Measurements from ENCODE around the gene MARCHF3. TPM values are rescaled to one million over a fixed set of nuclear protein-coding genes. Genes with fewer than 3 reads are reported as not detected.

Gene MARCHF3
- total RNA-seq, 1 donor from 2014 or later, result 21.9 TPM

- H3K4me3 Mint-ChIP-seq, result peak overlapping the region; percentile 4
- no peaks in the 10 kb centered on the region for H3K9me3 Mint-ChIP-seq
- peaks cover 64% of the 10 kb centered on the region for H3K4me1 Mint-ChIP-seq
- CTCF ChIA-PET, result no interaction called here
- peak; percentile 52 for ATAC-seq (ENCODE audit: low read depth)
- peak overlapping the region; percentile 42 for H3K27ac Mint-ChIP-seq
- no peaks in the 10 kb centered on the region for H3K36me3 Mint-ChIP-seq (ENCODE audit: low read depth)
- DNase-seq, result no peak
- POLR2A ChIA-PET, result interaction anchor here (1.0 kb wide), 1 partner anchor 67 kb away, joined by 4 read pairs; no protein-coding TSS in a partner anchor
- TF ChIP-seq, protein P1, sequence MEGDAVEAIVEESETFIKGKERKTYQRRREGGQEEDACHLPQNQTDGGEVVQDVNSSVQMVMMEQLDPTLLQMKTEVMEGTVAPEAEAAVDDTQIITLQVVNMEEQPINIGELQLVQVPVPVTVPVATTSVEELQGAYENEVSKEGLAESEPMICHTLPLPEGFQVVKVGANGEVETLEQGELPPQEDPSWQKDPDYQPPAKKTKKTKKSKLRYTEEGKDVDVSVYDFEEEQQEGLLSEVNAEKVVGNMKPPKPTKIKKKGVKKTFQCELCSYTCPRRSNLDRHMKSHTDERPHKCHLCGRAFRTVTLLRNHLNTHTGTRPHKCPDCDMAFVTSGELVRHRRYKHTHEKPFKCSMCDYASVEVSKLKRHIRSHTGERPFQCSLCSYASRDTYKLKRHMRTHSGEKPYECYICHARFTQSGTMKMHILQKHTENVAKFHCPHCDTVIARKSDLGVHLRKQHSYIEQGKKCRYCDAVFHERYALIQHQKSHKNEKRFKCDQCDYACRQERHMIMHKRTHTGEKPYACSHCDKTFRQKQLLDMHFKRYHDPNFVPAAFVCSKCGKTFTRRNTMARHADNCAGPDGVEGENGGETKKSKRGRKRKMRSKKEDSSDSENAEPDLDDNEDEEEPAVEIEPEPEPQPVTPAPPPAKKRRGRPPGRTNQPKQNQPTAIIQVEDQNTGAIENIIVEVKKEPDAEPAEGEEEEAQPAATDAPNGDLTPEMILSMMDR (IDR thresholded peaks at IDR 0.05), result no peak
- no peaks in the 10 kb centered on the region for H3K27me3 Mint-ChIP-seq
- intact Hi-C loops (cut with micrococcal nuclease), result loop anchor here (2.0 kb wide), 1 partner anchor 16 kb away; no protein-coding TSS in a partner anchor
Measured at GRCh38 chr5:126965061-126965475, 65.3 kb downstream of the MARCHF3 start.

- Mint-ChIP-seq H3K4me3 (no peak overlapping the region), H3K9me3 (no peaks in the 10 kb centered on the region), H3K36me3 (ENCODE audit: low read depth) (no peaks in the 10 kb centered on the region), H3K27me3 (no peaks in the 10 kb centered on the region), H3K4me1 (peaks cover 57% of the 10 kb centered on the region), H3K27ac (no peak overlapping the region)
- ChIA-PET POLR2A (no interaction called here), CTCF (no interaction called here)
- no peak for ATAC-seq (ENCODE audit: low read depth)
- intact Hi-C loops (cut with micrococcal nuclease), result loop anchor here (2.0 to 5.0 kb wide), 2 partner anchors 15 to 33 kb away; no protein-coding TSS in a partner anchor
- no peak for DNase-seq
- TF ChIP-seq, protein P1 (IDR thresholded peaks at IDR 0.05), result no peak
Measured at GRCh38 chr5:126963822-126964375, 66.5 kb downstream of the MARCHF3 start.

- intact Hi-C loops (cut with micrococcal nuclease), result loop anchor here (5.0 kb wide), 1 partner anchor 36 kb away; no protein-coding TSS in a partner anchor
- H3K27ac Mint-ChIP-seq, result no peak overlapping the region
- CTCF ChIA-PET, result no interaction called here
Measured at GRCh38 chr5:126961702-126962101, 68.7 kb downstream of the MARCHF3 start.

GRCh38 chr5:126961128-126961527, 69.2 kb downstream of the MARCHF3 start:
- Mint-ChIP-seq H3K4me3 (no peak overlapping the region), H3K27ac (no peak overlapping the region)
- intact Hi-C loops (cut with micrococcal nuclease), result loop anchor here (5.0 kb wide), 1 partner anchor 36 kb away; no protein-coding TSS in a partner anchor

More at GRCh38 chr5:126961702-126962101, 68.7 kb downstream of the MARCHF3 start:
- ATAC-seq (ENCODE audit: low read depth) (no peak), DNase-seq (no peak)
- Mint-ChIP-seq H3K36me3 (ENCODE audit: low read depth) (no peaks in the 10 kb centered on the region), H3K4me3 (no peak overlapping the region), H3K27me3 (no peaks in the 10 kb centered on the region), H3K9me3 (no peaks in the 10 kb centered on the region), H3K4me1 (peaks cover 50% of the 10 kb centered on the region)
- POLR2A ChIA-PET, result interaction anchor here (1.5 kb wide), 1 partner anchor 69 kb away, joined by 4 read pairs; the partner anchor contains the start of gene MARCHF3
- TF ChIP-seq, protein P1 (IDR thresholded peaks at IDR 0.05), result no peak

GRCh38 chr5:126959188-126959587, 71.2 kb downstream of the MARCHF3 start:
- Mint-ChIP-seq H3K27ac (no peak overlapping the region), H3K9me3 (no peaks in the 10 kb centered on the region), H3K36me3 (ENCODE audit: low read depth) (no peaks in the 10 kb centered on the region), H3K4me3 (no peak overlapping the region), H3K4me1 (peaks cover 33% of the 10 kb centered on the region), H3K27me3 (no peaks in the 10 kb centered on the region)
- intact Hi-C loops (cut with micrococcal nuclease), result no loop called here
- no peak for ATAC-seq (ENCODE audit: low read depth)
- TF ChIP-seq, protein P1 (IDR thresholded peaks at IDR 0.05), result no peak
- ChIA-PET CTCF (no interaction called here), POLR2A (interaction anchor here (0.6 kb wide), 1 partner anchor 15 kb away, joined by 4 read pairs; no protein-coding TSS in a partner anchor)
- DNase-seq, result no peak

More at GRCh38 chr5:126961128-126961527, 69.2 kb downstream of the MARCHF3 start:
- no peaks in the 10 kb centered on the region for H3K9me3 Mint-ChIP-seq
- H3K27me3 Mint-ChIP-seq, result no peaks in the 10 kb centered on the region
- H3K36me3 Mint-ChIP-seq (ENCODE audit: low read depth), result no peaks in the 10 kb centered on the region
- ATAC-seq (ENCODE audit: low read depth) (no peak), DNase-seq (no peak)
- TF ChIP-seq, protein P1 (IDR thresholded peaks at IDR 0.05), result no peak
- ChIA-PET POLR2A (interaction anchor here (0.6 to 1.5 kb wide), 2 partner anchors 70 to 73 kb away, joined by 4 to 7 read pairs; partner anchors contain the start of gene MARCHF3), CTCF (no interaction called here)
- peaks cover 50% of the 10 kb centered on the region for H3K4me1 Mint-ChIP-seq
